H9 (cell line): Measurements from ENCODE around the gene SIN3A. TPM values are rescaled to one million over a fixed set of nuclear protein-coding genes. Genes with fewer than 3 reads are reported as not detected.

Source experiments
- DNase-seq: peaks from one replicate; pipeline ENCODE4 v3.0.0-alpha.2; 2017
- H2AFZ ChIP-seq: one replicate; pipeline ENCODE4 v1.6.1; 2013; ENCODE audit warnings: mild to moderate bottlenecking, low read length, control low read depth, moderate library complexity
- H2AK5ac ChIP-seq: 2 replicates; pipeline ENCODE4 v1.6.1; 2013; ENCODE audit warnings: low read length, control low read depth, mixed read lengths; ENCODE audit not compliant: insufficient read length
- H2BK120ac ChIP-seq: one replicate; pipeline ENCODE4 v1.6.1; 2013; ENCODE audit warnings: low read depth, mild to moderate bottlenecking, low read length, control low read depth, inconsistent platforms; ENCODE audit not compliant: poor library complexity, severe bottlenecking
- H2BK12ac ChIP-seq: 2 replicates; pipeline ENCODE4 v1.6.1; 2013; ENCODE audit warnings: low read length, control low read depth, mixed read lengths, low read depth; ENCODE audit not compliant: insufficient read length
- H2BK15ac ChIP-seq: 2 replicates; pipeline ENCODE4 v1.6.1; 2013; ENCODE audit warnings: low read depth, low read length, control low read depth
- H2BK20ac ChIP-seq: one replicate; pipeline ENCODE4 v1.6.1; 2013; ENCODE audit warnings: low read depth, mild to moderate bottlenecking, low read length, control low read depth, inconsistent platforms; ENCODE audit not compliant: poor library complexity, severe bottlenecking
- H2BK5ac ChIP-seq: 2 replicates; pipeline ENCODE4 v1.6.1; 2013; ENCODE audit warnings: low read length, control low read depth, mixed read lengths; ENCODE audit not compliant: insufficient read length
- H3K14ac ChIP-seq: 2 replicates; pipeline ENCODE4 v1.6.1; 2013; ENCODE audit warnings: low read length, control low read depth; ENCODE audit not compliant: insufficient read depth
- H3K18ac ChIP-seq: 2 replicates; pipeline ENCODE4 v1.6.1; 2013; ENCODE audit warnings: low read depth, mild to moderate bottlenecking, mixed read lengths, low read length, control low read depth; ENCODE audit not compliant: insufficient read length
- H3K23ac ChIP-seq: 2 replicates; pipeline ENCODE4 v1.6.1; 2013; ENCODE audit warnings: low read length, control low read depth, mixed read lengths, low read depth; ENCODE audit not compliant: insufficient read length
- H3K23me2 ChIP-seq: 2 replicates; pipeline ENCODE4 v1.6.1; 2013; ENCODE audit warnings: low read depth, mild to moderate bottlenecking, mixed read lengths, low read length, control low read depth; ENCODE audit not compliant: insufficient read length, poor library complexity, severe bottlenecking
- H3K27ac ChIP-seq: 2 replicates; pipeline ENCODE4 v1.5.1; 2013; ENCODE audit warnings: low read length, control low read depth, mixed read lengths, low read depth; ENCODE audit not compliant: insufficient read length
- H3K27me3 ChIP-seq: 2 replicates; pipeline ENCODE4 v1.6.1; 2013; ENCODE audit warnings: low read length, control low read depth, inconsistent platforms; ENCODE audit not compliant: insufficient read depth
- H3K4ac ChIP-seq: 2 replicates; pipeline ENCODE4 v1.6.1; 2013; ENCODE audit warnings: low read depth, mild to moderate bottlenecking, control low read depth, inconsistent platforms, low read length, moderate library complexity
- H3K4me1 ChIP-seq: 2 replicates; pipeline ENCODE4 v1.6.1; 2013; ENCODE audit warnings: low read length, control low read depth, inconsistent platforms; ENCODE audit not compliant: insufficient read depth
- H3K4me2 ChIP-seq: 2 replicates; pipeline ENCODE4 v1.6.1; 2013; ENCODE audit warnings: low read length, control low read depth, mixed read lengths; ENCODE audit not compliant: insufficient read length, insufficient read depth
- H3K56ac ChIP-seq: 2 replicates; pipeline ENCODE4 v1.6.1; 2013; ENCODE audit warnings: low read depth, mild to moderate bottlenecking, mixed read lengths, low read length, control low read depth; ENCODE audit not compliant: insufficient read length
- H3K79me1 ChIP-seq: 2 replicates; pipeline ENCODE4 v1.6.1; 2013; ENCODE audit warnings: low read depth, mild to moderate bottlenecking, moderate library complexity, low read length, control low read depth, inconsistent platforms; ENCODE audit not compliant: insufficient read depth, poor library complexity, severe bottlenecking
- H3K79me2 ChIP-seq: 2 replicates; pipeline ENCODE4 v1.6.1; 2013; ENCODE audit warnings: low read length, control low read depth, inconsistent platforms; ENCODE audit not compliant: insufficient read depth
- H3K9ac ChIP-seq: 2 replicates; pipeline ENCODE4 v1.6.1; 2013; ENCODE audit warnings: low read length, control low read depth, mixed read lengths; ENCODE audit not compliant: insufficient read length; ENCODE audit errors: extremely low read depth
- H3K9me3 ChIP-seq: one replicate; pipeline ENCODE4 v1.6.1; 2013; ENCODE audit warnings: low read depth, low read length, inconsistent platforms; ENCODE audit not compliant: control insufficient read depth
- H3T11ph ChIP-seq: one replicate; pipeline ENCODE4 v1.6.1; 2013; ENCODE audit warnings: mild to moderate bottlenecking, low read length, control low read depth, inconsistent platforms
- H4K20me1 ChIP-seq: one replicate; pipeline ENCODE4 v1.6.1; 2013; ENCODE audit not compliant: control insufficient read depth, insufficient read length, insufficient read depth
- H4K5ac ChIP-seq: 2 replicates; pipeline ENCODE4 v1.6.1; 2013; ENCODE audit warnings: low read depth, mild to moderate bottlenecking, mixed read lengths, low read length, control low read depth; ENCODE audit not compliant: insufficient read length
- H4K8ac ChIP-seq: replicated peaks from 2 replicates; pipeline ENCODE4 v1.6.1; 2013; ENCODE audit warnings: low read length, control low read depth, mixed read lengths, low read depth; ENCODE audit not compliant: insufficient read length
- H4K91ac ChIP-seq: 2 replicates; pipeline ENCODE4 v1.6.1; 2013; ENCODE audit warnings: low read depth, mild to moderate bottlenecking, moderate library complexity, mixed read lengths, low read length, control low read depth; ENCODE audit not compliant: insufficient read length
- H3K27ac Mint-ChIP-seq, 3 experiments: 2 replicates in 2 of 3; 3 replicates in 1 of 3; pipeline ENCODE4 v1.8.0; 2020 to 2021; ENCODE audit warnings: mixed read lengths in 3 of 3, mild to moderate bottlenecking in 1 of 3, moderate library complexity in 1 of 3
- H3K27me3 Mint-ChIP-seq: 2 replicates; pipeline ENCODE4 v1.8.0; 2021; ENCODE audit warnings: low read depth, mild to moderate bottlenecking, moderate library complexity, mixed read lengths
- H3K36me3 Mint-ChIP-seq, 3 experiments: 2 replicates in 2 of 3; 3 replicates in 1 of 3; pipeline ENCODE4 v1.8.0; 2020 to 2021; ENCODE audit warnings: low read depth in 3 of 3, mixed read lengths in 3 of 3; ENCODE audit not compliant: insufficient read depth in 1 of 3
- H3K4me1 Mint-ChIP-seq, 2 experiments: 2 replicates each; pipeline ENCODE4 v1.8.0; 2020; ENCODE audit warnings: mixed read lengths in 2 of 2
- H3K4me3 Mint-ChIP-seq, 2 experiments: 2 replicates in 1 of 2; 3 replicates in 1 of 2; pipeline ENCODE4 v1.8.0; 2020 to 2021; ENCODE audit warnings: mild to moderate bottlenecking in 2 of 2, mixed read lengths in 2 of 2, moderate library complexity in 1 of 2
- H3K9me3 Mint-ChIP-seq, 2 experiments: 2 replicates in 1 of 2; 3 replicates in 1 of 2; pipeline ENCODE4 v1.8.0; 2020; ENCODE audit warnings: mild to moderate bottlenecking in 2 of 2, mixed read lengths in 2 of 2, moderate library complexity in 1 of 2
- WGBS: extraction: QIAGEN DNeasy Blood & Tissue Kit; methylation state at CpG from one replicate; pipeline ENCODE4 v1.1.7; 2013; ENCODE audit warnings: missing lambda C conversion rate, low lambda C conversion rate, mixed read lengths; ENCODE audit not compliant: insufficient read length; ENCODE audit errors: extremely low coverage; 5-methylcytosine and 5-hydroxymethylcytosine counted together
- total RNA-seq: library from RNA; stranded (reverse); gene quantifications from 2 replicates; pipeline ENCODE4 v1.2.1, GENCODE V29; 2021
- TF ChIP-seq, protein P1 (sequence below): fragments of 200-600 bp; sonication (generic); conservative IDR thresholded peaks from 3 replicates; pipeline ENCODE4 v1.8.0; 2021; ENCODE audit warnings: antibody characterized with exemption, mild to moderate bottlenecking

SIN3A gene
- total RNA-seq, 1 experiment from 2014 or later, result 102 TPM

DNA sequence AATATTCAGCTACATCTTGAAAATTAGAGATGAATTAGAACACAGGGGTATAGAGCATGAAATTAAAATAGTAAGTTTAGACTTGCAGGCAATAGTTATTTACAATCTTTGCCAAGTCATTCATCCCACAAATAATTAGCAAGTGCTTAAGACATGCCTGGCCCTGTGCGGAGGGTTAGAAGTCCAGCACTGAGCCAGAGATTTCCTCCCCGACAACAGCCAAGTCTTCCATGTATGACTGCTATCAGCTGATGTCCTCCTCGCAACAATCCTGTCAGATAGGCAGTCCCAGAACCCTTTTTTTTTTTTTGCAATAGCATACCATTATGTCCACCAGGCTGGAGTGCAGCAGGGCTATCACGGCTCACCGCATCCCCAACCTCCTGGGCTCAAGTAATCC, 14.6 kb downstream of the SIN3A start:
- Histone ChIP-seq H2AFZ (no peak overlapping the region), H3K27me3 (no peaks in the 10 kb centered on the region), H2BK5ac (no peak overlapping the region), H4K8ac (no peak overlapping the region), H3K4me1 (no peaks in the 10 kb centered on the region), H2AK5ac (no peak overlapping the region), H3K4ac (no peak overlapping the region), H3K9me3 (no peaks in the 10 kb centered on the region), H3K9ac (no peak overlapping the region), H2BK15ac (no peak overlapping the region), H2BK120ac (no peak overlapping the region), H3K79me2 (peaks cover 30% of the 10 kb centered on the region; the same call in 1 of the 2 replicates), H3K56ac (no peak overlapping the region), H4K5ac (no peak overlapping the region), H4K20me1 (no peaks in the 10 kb centered on the region), H4K91ac (no peak overlapping the region), H3K27ac (no peak overlapping the region), H3K23me2 (no peaks in the 10 kb centered on the region), H3K14ac (no peak overlapping the region), H3K79me1 (peaks cover 14% of the 10 kb centered on the region), H3K23ac (no peak overlapping the region), H3K4me2 (no peak overlapping the region), H3T11ph (no peak overlapping the region), H3K18ac (no peak overlapping the region), H2BK20ac (no peak overlapping the region), H2BK12ac (no peak overlapping the region)
- Mint-ChIP-seq H3K27me3 (no peaks in the 10 kb centered on the region), H3K36me3 (peaks cover 13 to 50% (median 34%) of the 10 kb centered on the region in 3 experiments; a peak in 6 of 7 replicates), H3K4me3 (no peak overlapping the region), H3K9me3 (no peaks in the 10 kb centered on the region), H3K4me1 (no peaks in the 10 kb centered on the region), H3K27ac (peak overlapping the region in 1 of 3 experiments; percentile 85; a peak in 1 of 7 replicates)
- DNase-seq, result no peak
- TF ChIP-seq, protein P1, sequence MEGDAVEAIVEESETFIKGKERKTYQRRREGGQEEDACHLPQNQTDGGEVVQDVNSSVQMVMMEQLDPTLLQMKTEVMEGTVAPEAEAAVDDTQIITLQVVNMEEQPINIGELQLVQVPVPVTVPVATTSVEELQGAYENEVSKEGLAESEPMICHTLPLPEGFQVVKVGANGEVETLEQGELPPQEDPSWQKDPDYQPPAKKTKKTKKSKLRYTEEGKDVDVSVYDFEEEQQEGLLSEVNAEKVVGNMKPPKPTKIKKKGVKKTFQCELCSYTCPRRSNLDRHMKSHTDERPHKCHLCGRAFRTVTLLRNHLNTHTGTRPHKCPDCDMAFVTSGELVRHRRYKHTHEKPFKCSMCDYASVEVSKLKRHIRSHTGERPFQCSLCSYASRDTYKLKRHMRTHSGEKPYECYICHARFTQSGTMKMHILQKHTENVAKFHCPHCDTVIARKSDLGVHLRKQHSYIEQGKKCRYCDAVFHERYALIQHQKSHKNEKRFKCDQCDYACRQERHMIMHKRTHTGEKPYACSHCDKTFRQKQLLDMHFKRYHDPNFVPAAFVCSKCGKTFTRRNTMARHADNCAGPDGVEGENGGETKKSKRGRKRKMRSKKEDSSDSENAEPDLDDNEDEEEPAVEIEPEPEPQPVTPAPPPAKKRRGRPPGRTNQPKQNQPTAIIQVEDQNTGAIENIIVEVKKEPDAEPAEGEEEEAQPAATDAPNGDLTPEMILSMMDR, result no peak
- no CpG with 5 or more reads among the region's 5 CpGs for WGBS
